Parathyroid adenoma (tissue), 2 donors: ENCODE data around the gene FBXO36.

Experiments
- H2AFZ ChIP-seq: fragments of 300-600 bp; sonication (generic); one replicate; pipeline ENCODE4 v1.7.0; 2017; ENCODE audit warnings: antibody characterized with exemption, mild to moderate bottlenecking
- H3K27ac ChIP-seq: fragments of 300-600 bp; sonication (generic); one replicate; pipeline ENCODE4 v1.7.0; 2017
- H3K27me3 ChIP-seq: fragments of 300-600 bp; sonication (generic); one replicate; pipeline ENCODE4 v1.7.0; 2017; ENCODE audit warnings: low read length; ENCODE audit not compliant: control insufficient read depth, insufficient read depth
- H3K36me3 ChIP-seq: fragments of 300-600 bp; sonication (generic); one replicate; pipeline ENCODE4 v1.7.0; 2017; ENCODE audit warnings: low read length; ENCODE audit not compliant: control insufficient read depth, insufficient read depth
- H3K4me1 ChIP-seq: fragments of 300-600 bp; sonication (generic); one replicate; pipeline ENCODE4 v1.7.0; 2017; ENCODE audit warnings: control low read depth
- H3K4me2 ChIP-seq: fragments of 300-600 bp; sonication (generic); one replicate; pipeline ENCODE4 v1.7.0; 2017; ENCODE audit warnings: low read length
- H3K4me3 ChIP-seq: fragments of 300-600 bp; sonication (generic); one replicate; pipeline ENCODE4 v1.7.0; 2017; ENCODE audit warnings: low read depth, low read length
- H3K79me2 ChIP-seq: fragments of 300-600 bp; sonication (generic); one replicate; pipeline ENCODE4 v1.7.0; 2017; ENCODE audit warnings: control low read depth
- H3K9ac ChIP-seq: fragments of 300-600 bp; sonication (generic); one replicate; pipeline ENCODE4 v1.7.0; 2017; ENCODE audit warnings: mild to moderate bottlenecking
- H3K9me3 ChIP-seq: fragments of 300-600 bp; sonication (generic); one replicate; pipeline ENCODE4 v1.7.0; 2017; ENCODE audit warnings: low read length; ENCODE audit not compliant: control insufficient read depth
- TF ChIP-seq, protein P1 (sequence below): fragments of 300-600 bp; sonication (generic); IDR thresholded peaks from one replicate; pipeline ENCODE4 v1.7.0; 2017; ENCODE audit warnings: antibody characterized with exemption, mild to moderate bottlenecking
- donor health status: primary hyperparathyroidism.

The FBXO36 gene

DNA sequence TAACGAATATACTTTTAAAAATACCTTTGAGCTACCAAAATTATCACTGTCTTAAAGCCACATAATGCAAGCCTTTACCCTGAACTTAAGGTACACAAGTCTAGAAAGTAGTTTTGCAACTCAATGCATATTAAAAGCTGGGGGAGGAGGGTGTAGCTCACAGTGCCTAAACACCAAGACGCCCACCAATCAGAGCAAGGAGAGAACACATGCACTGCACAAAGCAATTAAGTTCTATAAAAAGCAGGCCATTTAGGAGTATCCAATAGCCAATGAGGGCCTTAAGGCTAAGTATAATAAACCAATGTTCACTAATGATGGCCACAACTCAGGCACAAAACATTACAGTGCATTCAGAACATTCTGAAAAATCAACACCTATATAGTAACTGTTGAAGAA, 16.7 kb upstream of the FBXO36 start:
- Histone ChIP-seq H3K36me3 (no peaks in the 10 kb centered on the region), H3K27me3 (no peaks in the 10 kb centered on the region), H3K27ac (no peak overlapping the region), H2AFZ (no peak overlapping the region), H3K79me2 (peaks cover 51% of the 10 kb centered on the region), H3K9ac (no peak overlapping the region), H3K4me1 (peaks cover 5% of the 10 kb centered on the region), H3K4me3 (no peak overlapping the region), H3K9me3 (no peaks in the 10 kb centered on the region), H3K4me2 (no peak overlapping the region)
- TF ChIP-seq, protein P1, sequence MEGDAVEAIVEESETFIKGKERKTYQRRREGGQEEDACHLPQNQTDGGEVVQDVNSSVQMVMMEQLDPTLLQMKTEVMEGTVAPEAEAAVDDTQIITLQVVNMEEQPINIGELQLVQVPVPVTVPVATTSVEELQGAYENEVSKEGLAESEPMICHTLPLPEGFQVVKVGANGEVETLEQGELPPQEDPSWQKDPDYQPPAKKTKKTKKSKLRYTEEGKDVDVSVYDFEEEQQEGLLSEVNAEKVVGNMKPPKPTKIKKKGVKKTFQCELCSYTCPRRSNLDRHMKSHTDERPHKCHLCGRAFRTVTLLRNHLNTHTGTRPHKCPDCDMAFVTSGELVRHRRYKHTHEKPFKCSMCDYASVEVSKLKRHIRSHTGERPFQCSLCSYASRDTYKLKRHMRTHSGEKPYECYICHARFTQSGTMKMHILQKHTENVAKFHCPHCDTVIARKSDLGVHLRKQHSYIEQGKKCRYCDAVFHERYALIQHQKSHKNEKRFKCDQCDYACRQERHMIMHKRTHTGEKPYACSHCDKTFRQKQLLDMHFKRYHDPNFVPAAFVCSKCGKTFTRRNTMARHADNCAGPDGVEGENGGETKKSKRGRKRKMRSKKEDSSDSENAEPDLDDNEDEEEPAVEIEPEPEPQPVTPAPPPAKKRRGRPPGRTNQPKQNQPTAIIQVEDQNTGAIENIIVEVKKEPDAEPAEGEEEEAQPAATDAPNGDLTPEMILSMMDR, result no peak

DNA sequence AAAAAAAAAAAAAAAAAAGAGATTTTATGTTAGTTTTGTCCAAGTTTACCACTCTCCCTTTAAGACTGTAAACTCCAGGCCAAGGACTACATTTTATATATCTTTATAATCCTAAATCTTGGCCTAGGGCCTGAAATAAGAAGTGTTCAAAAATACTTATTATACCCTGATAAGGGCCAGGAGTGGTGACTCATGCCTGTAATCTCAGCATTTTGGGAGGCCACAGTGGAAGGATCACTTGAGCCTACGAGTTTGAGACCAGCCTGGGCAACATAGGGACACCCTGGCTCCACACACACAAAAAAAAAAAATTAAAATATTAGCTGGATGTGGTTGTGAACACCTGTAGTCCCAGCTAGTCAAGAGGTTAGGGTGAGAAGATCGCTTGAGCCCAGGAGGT, 13.2 kb upstream of the FBXO36 start:
- no peaks in the 10 kb centered on the region for H3K36me3 ChIP-seq
- H2AFZ ChIP-seq, result no peak overlapping the region
- no peak overlapping the region for H3K27ac ChIP-seq
- no peaks in the 10 kb centered on the region for H3K27me3 ChIP-seq
- no peak overlapping the region for H3K4me2 ChIP-seq
- H3K4me1 ChIP-seq, result peaks cover 4% of the 10 kb centered on the region
- TF ChIP-seq, protein P1, result no peak
- H3K4me3 ChIP-seq, result no peak overlapping the region
- H3K9me3 ChIP-seq, result no peaks in the 10 kb centered on the region
- H3K9ac ChIP-seq, result no peak overlapping the region
- H3K79me2 ChIP-seq, result peaks cover 44% of the 10 kb centered on the region

DNA sequence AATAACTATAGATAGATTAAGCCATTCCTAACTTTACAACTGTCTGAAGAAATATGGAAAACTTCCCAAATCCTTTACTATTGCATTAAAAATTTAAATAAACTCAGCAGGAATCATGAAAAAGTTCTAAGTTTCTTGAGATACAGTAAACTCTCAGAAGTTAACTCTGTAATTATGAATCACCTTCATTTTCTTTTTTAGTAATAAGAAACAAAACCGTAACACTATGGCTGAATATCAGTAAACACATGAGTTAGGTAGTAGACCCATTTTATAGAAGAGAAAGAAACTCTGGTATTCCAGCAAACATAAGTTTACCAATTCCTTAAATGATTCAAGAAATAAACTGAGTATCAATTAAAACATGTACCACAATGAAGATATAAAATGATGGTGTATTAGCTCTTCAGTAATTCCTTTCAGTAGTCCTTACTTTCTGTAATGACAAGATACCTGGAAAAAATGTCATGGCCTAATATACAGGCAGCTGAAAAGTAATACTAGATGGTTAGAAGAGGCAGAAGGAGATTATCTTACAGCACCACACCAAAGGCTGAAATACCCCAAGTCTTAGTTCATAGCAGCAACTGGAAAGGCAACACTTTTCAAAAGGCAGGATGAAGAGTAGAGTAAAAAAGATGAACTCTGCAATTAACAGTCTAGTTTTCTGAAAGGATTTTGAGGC, 12.0 kb upstream of the FBXO36 start:
- H2AFZ ChIP-seq, result no peak overlapping the region
- TF ChIP-seq, protein P1, result no peak
- no peaks in the 10 kb centered on the region for H3K9me3 ChIP-seq
- H3K4me3 ChIP-seq, result no peak overlapping the region
- no peaks in the 10 kb centered on the region for H3K27me3 ChIP-seq
- no peak overlapping the region for H3K9ac ChIP-seq
- no peaks in the 10 kb centered on the region for H3K36me3 ChIP-seq
- no peak overlapping the region for H3K4me2 ChIP-seq
- no peak overlapping the region for H3K27ac ChIP-seq
- H3K79me2 ChIP-seq, result peaks cover 53% of the 10 kb centered on the region
- H3K4me1 ChIP-seq, result peaks cover 12% of the 10 kb centered on the region

DNA sequence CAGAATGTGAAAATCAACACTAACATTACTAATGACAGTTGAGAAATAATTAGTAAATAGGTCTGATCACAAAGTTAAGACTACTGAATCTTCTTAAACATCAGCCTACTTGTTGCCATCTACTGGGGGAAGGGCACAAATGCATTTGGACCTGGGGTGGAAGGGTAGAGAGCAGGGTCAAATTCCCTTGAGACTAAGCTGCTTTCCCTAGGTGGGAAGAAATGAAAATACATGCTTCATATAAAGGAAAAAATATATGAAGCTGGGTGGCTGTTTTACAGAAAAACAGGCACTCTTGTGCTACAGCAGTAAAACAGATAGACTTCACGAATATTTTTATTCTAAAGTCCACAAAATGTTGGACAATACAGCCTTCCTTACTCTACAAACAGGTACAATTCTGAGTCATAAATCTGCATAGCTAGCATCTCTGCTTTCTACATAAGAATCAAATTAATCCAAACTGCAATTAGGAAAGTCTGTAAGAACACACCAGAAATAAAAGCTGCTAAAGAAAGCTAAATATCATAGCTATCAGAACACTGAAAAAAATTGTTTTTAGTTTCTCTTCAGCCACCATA, 11.4 kb upstream of the FBXO36 start:
- Histone ChIP-seq H3K27me3 (no peaks in the 10 kb centered on the region), H3K4me1 (peaks cover 12% of the 10 kb centered on the region), H3K9ac (no peak overlapping the region), H3K79me2 (peaks cover 51% of the 10 kb centered on the region), H2AFZ (no peak overlapping the region), H3K36me3 (no peaks in the 10 kb centered on the region), H3K9me3 (no peaks in the 10 kb centered on the region), H3K27ac (no peak overlapping the region), H3K4me2 (no peak overlapping the region), H3K4me3 (no peak overlapping the region)
- TF ChIP-seq, protein P1, result peak; percentile 15

DNA sequence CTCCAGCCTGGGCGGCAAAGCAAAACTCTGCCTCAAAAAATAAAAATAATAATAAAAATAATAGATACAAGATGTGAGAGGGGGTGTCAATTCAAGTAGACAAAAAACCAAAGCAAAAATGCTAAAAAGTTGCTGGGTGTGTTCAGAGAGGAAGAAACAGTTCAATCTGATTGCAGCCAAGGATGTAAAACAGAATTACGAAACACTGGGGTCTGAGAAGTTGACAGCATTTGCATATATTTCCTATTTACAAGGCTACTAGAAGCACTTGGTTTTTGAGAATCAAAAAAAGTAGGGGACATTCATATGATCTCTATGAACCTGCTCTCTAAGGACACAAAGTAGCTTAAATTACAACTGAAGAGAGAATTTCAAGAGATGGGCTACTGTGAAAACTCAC, 8.1 kb upstream of the FBXO36 start:
- no peak overlapping the region for H3K4me3 ChIP-seq
- H3K4me1 ChIP-seq, result peaks cover 12% of the 10 kb centered on the region
- H3K4me2 ChIP-seq, result no peak overlapping the region
- H3K27me3 ChIP-seq, result no peaks in the 10 kb centered on the region
- H2AFZ ChIP-seq, result no peak overlapping the region
- no peaks in the 10 kb centered on the region for H3K36me3 ChIP-seq
- H3K79me2 ChIP-seq, result peaks cover 46% of the 10 kb centered on the region
- no peaks in the 10 kb centered on the region for H3K9me3 ChIP-seq
- no peak overlapping the region for H3K9ac ChIP-seq
- no peak overlapping the region for H3K27ac ChIP-seq
- TF ChIP-seq, protein P1, result no peak
